ENCODE results near the gene TKT.

GRCh38 chr3:53261712-53262111 is 5.9 kb upstream of the TKT start:
- TF ChIP-seq CTCF (conservative IDR thresholded peaks at IDR 0.05) (no peak), ZFX (IDR thresholded peaks at IDR 0.05) (no peak)
